ENCODE measurements around the gene PLEKHO2.

The PLEKHO2 gene

DNA sequence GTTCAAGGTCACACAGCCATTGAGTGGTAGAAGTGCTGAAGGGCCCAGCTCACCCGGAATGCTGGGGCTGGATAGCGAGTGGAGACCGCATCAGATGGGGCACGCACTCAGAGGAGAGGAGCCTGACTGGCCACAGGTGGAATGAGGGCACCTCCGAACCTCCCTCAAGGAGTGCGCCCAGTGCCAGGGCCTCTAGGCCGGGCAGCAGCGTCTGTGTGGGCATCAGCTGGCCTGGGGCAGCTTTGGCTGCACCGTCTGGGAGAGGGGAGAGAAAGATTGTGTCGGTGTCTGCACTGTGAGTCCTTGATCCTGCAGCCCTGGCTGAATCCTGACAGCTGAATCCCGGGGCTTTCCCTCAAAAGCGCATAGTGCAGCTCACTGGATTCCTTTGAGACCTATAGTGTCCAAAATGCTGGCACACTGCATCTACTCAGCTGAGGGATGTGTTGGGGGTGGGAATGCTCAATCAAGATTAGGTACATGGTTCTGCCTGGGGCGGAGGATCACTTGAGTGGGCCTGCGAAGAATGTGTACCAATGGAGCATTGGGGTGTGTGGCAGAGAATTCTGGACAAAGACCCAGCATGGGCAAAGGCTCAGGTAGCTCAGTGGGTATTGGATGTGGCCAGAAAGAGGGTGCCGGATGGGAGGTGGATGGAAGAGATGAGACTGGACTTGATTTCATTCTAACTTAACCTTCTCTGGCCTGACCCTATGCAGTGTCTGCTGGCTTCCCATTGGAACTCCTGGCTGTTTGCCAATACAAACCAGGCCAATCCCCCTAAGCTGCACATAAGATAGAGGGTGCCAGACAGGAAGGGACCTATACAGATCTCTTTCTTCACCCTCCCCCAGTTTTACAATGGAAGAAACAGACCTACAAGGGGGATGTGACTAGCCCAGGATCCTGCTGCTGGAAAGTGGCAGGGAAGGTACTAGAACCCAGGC, 70.9 kb downstream of the PLEKHO2 start:
- no peak for DNase-seq (ENCODE audit: low read depth)

DNA sequence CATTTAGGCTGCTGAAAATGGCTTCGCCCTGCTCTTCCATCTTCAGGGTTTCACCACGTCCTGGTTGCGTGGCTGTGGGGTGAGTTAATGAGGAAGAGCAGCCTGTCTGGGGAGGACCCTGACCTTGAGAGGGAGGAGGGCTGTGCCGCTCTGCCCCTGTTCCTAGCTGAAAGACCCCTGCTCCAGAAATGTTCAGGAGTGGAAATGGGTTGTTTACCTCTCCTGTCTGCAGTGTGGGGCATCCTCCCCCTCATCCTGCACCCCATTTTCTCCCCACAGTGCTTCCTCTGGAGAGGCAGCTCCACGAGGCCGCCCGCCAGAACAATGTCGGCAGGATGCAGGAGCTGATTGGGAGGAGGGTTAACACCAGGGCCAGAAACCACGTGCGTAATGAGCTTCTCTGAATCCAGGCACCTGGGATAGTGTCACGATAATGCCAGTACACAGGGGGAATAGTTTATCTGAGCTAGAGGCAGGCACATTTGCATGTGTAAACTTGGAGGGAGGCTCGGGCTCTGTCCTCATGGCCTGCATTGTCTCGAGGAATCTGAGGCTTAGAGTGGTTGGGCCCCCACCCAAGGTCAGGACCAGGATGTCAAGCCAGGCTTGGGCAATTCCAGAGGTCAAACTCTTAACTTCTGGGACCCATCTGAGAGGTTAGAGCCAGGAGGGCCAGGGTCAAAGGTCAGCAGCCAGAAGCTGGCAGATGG, 74.0 kb downstream of the PLEKHO2 start:
- no peak for DNase-seq (ENCODE audit: low read depth)

- DNase-seq (ENCODE audit: low read depth) = no peak
These were observed 74.7 kb downstream of the PLEKHO2 start for GRCh38 chr15:64916365-64916764.

DNA sequence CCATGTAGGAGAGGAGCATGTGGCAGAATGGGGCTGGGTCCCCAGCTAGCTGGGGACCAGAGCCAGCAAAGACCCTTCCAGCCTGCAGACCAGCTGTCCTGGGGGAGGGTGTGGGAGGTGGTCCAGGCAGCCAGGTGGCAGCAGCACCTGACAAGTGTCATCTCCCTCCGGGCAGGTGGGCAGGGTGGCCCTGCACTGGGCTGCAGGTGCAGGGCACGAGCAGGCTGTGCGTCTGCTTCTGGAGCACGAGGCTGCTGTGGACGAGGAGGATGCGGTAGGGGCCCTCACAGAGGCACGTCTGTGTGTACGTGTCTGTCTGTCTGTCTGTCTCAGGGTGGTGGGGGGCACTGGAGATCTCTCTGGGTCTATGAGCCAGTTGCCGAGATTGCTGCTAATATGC, 75.5 kb downstream of the PLEKHO2 start:
- DNase-seq (ENCODE audit: low read depth) = no peak
